GM23248 (cell line): ENCODE results near the gene CACNB2.

Experiments used
- EZH2 ChIP-seq: fragments of 200-600 bp; sonication (generic); IDR thresholded peaks from 2 replicates; pipeline ENCODE4 v1.6.1; 2018; ENCODE audit warnings: antibody characterized with exemption, mild to moderate bottlenecking; ENCODE audit not compliant: insufficient read depth, poor library complexity, severe bottlenecking
- EZH2phosphoT487 ChIP-seq: fragments of 200-600 bp; sonication (generic); IDR thresholded peaks from 2 replicates; pipeline ENCODE4 v1.6.1; 2018; ENCODE audit warnings: antibody characterized with exemption, moderate library complexity, mild to moderate bottlenecking, low read depth; ENCODE audit not compliant: insufficient read depth

DNA sequence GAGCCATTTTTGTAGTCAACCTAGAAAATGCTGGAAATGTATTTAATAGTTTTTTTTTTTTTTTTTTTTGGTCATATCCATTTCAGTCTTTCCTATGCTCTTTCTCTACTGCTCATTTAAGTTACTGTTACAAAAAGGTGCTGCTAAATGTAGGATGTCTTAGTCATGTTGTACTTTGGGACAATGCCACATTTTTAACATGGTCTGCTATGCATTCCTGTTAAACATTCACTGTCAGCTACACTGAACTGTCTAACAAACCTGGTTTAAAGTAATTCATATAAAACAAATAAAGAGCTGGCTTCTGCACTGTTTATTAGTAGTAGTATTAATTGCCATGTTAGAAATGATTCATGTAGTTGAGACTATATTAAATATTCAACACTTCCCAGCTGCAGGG is 402.6 kb downstream of the CACNB2 start:
- TF ChIP-seq EZH2phosphoT487 (no peak), EZH2 (no peak)
